HepG2 (cell line): Measurements from ENCODE around the gene NUP93.
"Not testable (repeated sequence)": the region's sequence is repeated elsewhere in the genome, so short reads cannot be mapped to it uniquely, and the experiment has no call there.

Experiments
- BRF2 ChIP-seq: sonication (generic); formaldehyde crosslinking; IDR thresholded peaks from 2 replicates; pipeline ENCODE4 v1.8.1; 2022; ENCODE audit warnings: mild to moderate bottlenecking, missing genetic modification reagents
- CHCHD3 ChIP-seq: sonication (generic); formaldehyde crosslinking; IDR thresholded peaks from 2 replicates; pipeline ENCODE4 v1.8.0; 2022; ENCODE audit warnings: mild to moderate bottlenecking, missing genetic modification reagents, moderate library complexity
- ERF ChIP-seq: IDR thresholded peaks from 2 replicates; pipeline ENCODE4 v1.6.1; 2018; ENCODE audit warnings: missing biosample characterization, missing genetic modification reagents
- GRHL1 ChIP-seq: sonication (generic); formaldehyde crosslinking; conservative IDR thresholded peaks from 2 replicates; pipeline ENCODE4 v1.8.0; 2022; ENCODE audit warnings: missing genetic modification reagents
- KAT7 ChIP-seq: IDR thresholded peaks from 2 replicates; pipeline ENCODE4 v1.6.1; 2018; ENCODE audit warnings: borderline replicate concordance, missing compliant biosample characterization
- KLF9 ChIP-seq: IDR thresholded peaks from 2 replicates; pipeline ENCODE4 v1.6.1; 2016; ENCODE audit warnings: low read depth
- PRPF4 ChIP-seq: fragments of 200-400 bp; formaldehyde crosslinking; IDR thresholded peaks from 2 replicates; pipeline ENCODE4 v1.6.1; 2016; ENCODE audit warnings: low read length, low read depth; ENCODE audit not compliant: poor library complexity, severe bottlenecking
- SP4 ChIP-seq: sonication (generic); formaldehyde crosslinking; IDR thresholded peaks from 2 replicates; pipeline ENCODE4 v1.8.1; 2023; ENCODE audit warnings: mild to moderate bottlenecking, missing genetic modification reagents
- TBL1XR1 ChIP-seq: fragments of 150-350 bp; IDR thresholded peaks from 2 replicates; pipeline ENCODE4 v1.6.1; 2014; ENCODE audit warnings: borderline replicate concordance, low read length; ENCODE audit not compliant: partially characterized antibody
- ZIK1 ChIP-seq: sonication (generic); formaldehyde crosslinking; IDR thresholded peaks from 2 replicates; pipeline ENCODE4 v1.5.0; 2020; ENCODE audit warnings: mild to moderate bottlenecking, low read depth, missing genetic modification reagents, borderline replicate concordance
- TF ChIP-seq, protein P1 (sequence below), 2 experiments: IDR thresholded peaks; 2 replicates each; pipeline ENCODE4 v1.6.1; 2011 to 2012; ENCODE audit warnings: low read length in 2 of 2, borderline replicate concordance in 1 of 2, low read depth in 1 of 2, mild to moderate bottlenecking in 1 of 2, moderate library complexity in 1 of 2

DNA sequence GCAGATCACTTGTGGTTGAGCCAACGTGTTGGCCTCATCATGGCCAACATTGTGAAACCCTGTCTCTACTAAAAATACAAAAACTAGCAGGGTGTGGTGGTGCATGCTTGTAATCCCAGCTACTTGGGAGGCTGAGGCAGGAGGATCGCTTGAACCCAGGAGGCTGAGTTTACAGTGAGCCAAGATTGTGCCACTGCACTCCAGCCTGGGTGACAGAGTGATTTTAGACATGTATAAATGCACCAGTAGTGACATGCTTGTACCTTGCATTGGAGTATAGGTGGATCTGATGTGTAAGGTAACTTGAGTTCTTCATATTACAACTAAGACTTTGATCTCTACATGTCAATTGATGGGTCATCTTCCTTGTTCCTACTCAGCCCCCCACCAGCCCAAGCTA lies 67.1 kb downstream of the NUP93 start:
- not testable (repeated sequence) for TF ChIP-seq CHCHD3 (CRISPR knock-in tag); BRF2 (CRISPR knock-in tag); TBL1XR1; KAT7 (CRISPR knock-in tag); GRHL1; KLF9 (CRISPR knock-in tag); ERF; ZIK1 (CRISPR knock-in tag); SP4 (CRISPR knock-in tag); PRPF4
- TF ChIP-seq, protein P1, sequence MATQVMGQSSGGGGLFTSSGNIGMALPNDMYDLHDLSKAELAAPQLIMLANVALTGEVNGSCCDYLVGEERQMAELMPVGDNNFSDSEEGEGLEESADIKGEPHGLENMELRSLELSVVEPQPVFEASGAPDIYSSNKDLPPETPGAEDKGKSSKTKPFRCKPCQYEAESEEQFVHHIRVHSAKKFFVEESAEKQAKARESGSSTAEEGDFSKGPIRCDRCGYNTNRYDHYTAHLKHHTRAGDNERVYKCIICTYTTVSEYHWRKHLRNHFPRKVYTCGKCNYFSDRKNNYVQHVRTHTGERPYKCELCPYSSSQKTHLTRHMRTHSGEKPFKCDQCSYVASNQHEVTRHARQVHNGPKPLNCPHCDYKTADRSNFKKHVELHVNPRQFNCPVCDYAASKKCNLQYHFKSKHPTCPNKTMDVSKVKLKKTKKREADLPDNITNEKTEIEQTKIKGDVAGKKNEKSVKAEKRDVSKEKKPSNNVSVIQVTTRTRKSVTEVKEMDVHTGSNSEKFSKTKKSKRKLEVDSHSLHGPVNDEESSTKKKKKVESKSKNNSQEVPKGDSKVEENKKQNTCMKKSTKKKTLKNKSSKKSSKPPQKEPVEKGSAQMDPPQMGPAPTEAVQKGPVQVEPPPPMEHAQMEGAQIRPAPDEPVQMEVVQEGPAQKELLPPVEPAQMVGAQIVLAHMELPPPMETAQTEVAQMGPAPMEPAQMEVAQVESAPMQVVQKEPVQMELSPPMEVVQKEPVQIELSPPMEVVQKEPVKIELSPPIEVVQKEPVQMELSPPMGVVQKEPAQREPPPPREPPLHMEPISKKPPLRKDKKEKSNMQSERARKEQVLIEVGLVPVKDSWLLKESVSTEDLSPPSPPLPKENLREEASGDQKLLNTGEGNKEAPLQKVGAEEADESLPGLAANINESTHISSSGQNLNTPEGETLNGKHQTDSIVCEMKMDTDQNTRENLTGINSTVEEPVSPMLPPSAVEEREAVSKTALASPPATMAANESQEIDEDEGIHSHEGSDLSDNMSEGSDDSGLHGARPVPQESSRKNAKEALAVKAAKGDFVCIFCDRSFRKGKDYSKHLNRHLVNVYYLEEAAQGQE (IDR thresholded peaks at IDR 0.05; ENCODE audit: borderline replicate concordance in 1 of 2, low read depth in 1 of 2, low read length in 2 of 2): not testable (repeated sequence)
